Neural cell (in vitro differentiated cells): ENCODE data around the gene ACHE. TPM values are rescaled to one million over a fixed set of nuclear protein-coding genes. Genes with fewer than 3 reads are reported as not detected.
A peak's percentile ranks its signal among the peaks of the same experiment; 100 is the strongest.

ENCODE experiments used
- H2AFZ ChIP-seq: fragments of 200-600, 300-800 bp; sonication (generic), shearing (Covaris generic); 2 replicates; pipeline ENCODE4 v1.6.0; 2014; ENCODE audit warnings: low read depth, mild to moderate bottlenecking, antibody characterized with exemption, low read length, moderate library complexity
- H3F3A ChIP-seq: fragments of 200-600 bp; shearing (Covaris generic); 2 replicates; pipeline ENCODE4 v1.6.1; 2016; ENCODE audit warnings: mild to moderate bottlenecking, moderate library complexity, mixed read lengths, antibody characterized with exemption, low read length; ENCODE audit not compliant: insufficient read depth, poor library complexity, severe bottlenecking
- H3K27ac ChIP-seq: fragments of 200-600, 300-800 bp; sonication (generic), shearing (Covaris generic); 2 replicates; pipeline ENCODE4 v1.5.1; 2014; ENCODE audit warnings: mild to moderate bottlenecking, low read length, moderate library complexity
- H3K27me3 ChIP-seq: fragments of 300-800, 200-600 bp; sonication (generic), shearing (Covaris generic); 2 replicates; pipeline ENCODE4 v1.6.0; 2014; ENCODE audit warnings: mild to moderate bottlenecking, low read depth, low read length, moderate library complexity; ENCODE audit not compliant: insufficient read depth
- H3K36me3 ChIP-seq: fragments of 300-800, 200-600 bp; sonication (generic), shearing (Covaris generic); 2 replicates; pipeline ENCODE4 v1.5.1; 2014; ENCODE audit warnings: mild to moderate bottlenecking, antibody characterized with exemption, low read length, moderate library complexity; ENCODE audit not compliant: insufficient read depth
- H3K4me2 ChIP-seq: fragments of 300-800, 200-600 bp; sonication (generic), shearing (Covaris generic); 2 replicates; pipeline ENCODE4 v1.6.0; 2014; ENCODE audit warnings: mild to moderate bottlenecking, low read length
- H3K4me3 ChIP-seq: fragments of 300-800, 200-600 bp; sonication (generic), shearing (Covaris generic); 2 replicates; pipeline ENCODE4 v1.5.1; 2014; ENCODE audit warnings: mild to moderate bottlenecking, low read length, moderate library complexity
- H3K79me2 ChIP-seq: fragments of 200-600 bp; shearing (Covaris generic); replicated peaks from 2 replicates; pipeline ENCODE4 v1.6.0; 2014; ENCODE audit warnings: mild to moderate bottlenecking, low read length, moderate library complexity; ENCODE audit not compliant: insufficient read depth
- H3K9ac ChIP-seq: fragments of 300-800, 200-600 bp; sonication (generic), shearing (Covaris generic); 2 replicates; pipeline ENCODE4 v1.6.1; 2016; ENCODE audit warnings: mild to moderate bottlenecking, low read length, mixed read lengths
- H3K9me2 ChIP-seq: fragments of 200-600 bp; shearing (Covaris generic); 2 replicates; pipeline ENCODE4 v1.6.1; 2016; ENCODE audit warnings: mild to moderate bottlenecking, low read length, mixed read lengths; ENCODE audit not compliant: insufficient read depth
- H3K9me3 ChIP-seq: fragments of 200-600, 300-800 bp; sonication (generic), shearing (Covaris generic); 2 replicates; pipeline ENCODE4 v1.6.1; 2016; ENCODE audit warnings: mild to moderate bottlenecking, mixed run types, low read length, moderate library complexity, mixed read lengths
- H4K20me1 ChIP-seq: fragments of 200-600 bp; shearing (Covaris generic); 2 replicates; pipeline ENCODE4 v1.6.1; 2016; ENCODE audit warnings: mild to moderate bottlenecking, mixed run types; ENCODE audit not compliant: insufficient read depth
- CTCF ChIP-seq: fragments of 450-650 bp; IDR thresholded peaks from 2 replicates; pipeline ENCODE4 v1.5.1; 2014; ENCODE audit warnings: antibody characterized with exemption, mild to moderate bottlenecking, moderate library complexity; ENCODE audit not compliant: poor library complexity, severe bottlenecking
- EP300 ChIP-seq: fragments of 450-650 bp; conservative IDR thresholded peaks from 2 replicates; pipeline ENCODE4 v1.6.1; 2014; ENCODE audit warnings: antibody characterized with exemption, mild to moderate bottlenecking, moderate library complexity; ENCODE audit not compliant: poor library complexity, severe bottlenecking
- EZH2 ChIP-seq: fragments of 200-600, 300-800 bp; shearing (Covaris generic), sonication (generic); IDR thresholded peaks from 2 replicates; pipeline ENCODE4 v1.6.1; 2014; ENCODE audit warnings: antibody characterized with exemption, low read length, borderline replicate concordance, mild to moderate bottlenecking; ENCODE audit not compliant: insufficient read depth, poor library complexity, severe bottlenecking
- MXI1 ChIP-seq: fragments of 450-650 bp; conservative IDR thresholded peaks from 2 replicates; pipeline ENCODE4 v1.6.1; 2014; ENCODE audit warnings: antibody characterized with exemption, mild to moderate bottlenecking; ENCODE audit not compliant: poor library complexity, severe bottlenecking
- POLR2AphosphoS5 ChIP-seq: IDR thresholded peaks from 2 replicates; pipeline ENCODE4 v1.6.1; 2012
- RAD21 ChIP-seq: fragments of 450-650 bp; conservative IDR thresholded peaks from 2 replicates; pipeline ENCODE4 v1.6.1; 2014; ENCODE audit warnings: antibody characterized with exemption, mild to moderate bottlenecking, moderate library complexity
- REST ChIP-seq: IDR thresholded peaks from 2 replicates; pipeline ENCODE4 v1.6.1; 2012; ENCODE audit warnings: borderline replicate concordance
- SMC3 ChIP-seq: fragments of 450-650 bp; conservative IDR thresholded peaks from 2 replicates; pipeline ENCODE4 v1.6.1; 2014; ENCODE audit warnings: antibody characterized with exemption, mild to moderate bottlenecking, moderate library complexity; ENCODE audit not compliant: poor library complexity
- TAF1 ChIP-seq: IDR thresholded peaks from 2 replicates; pipeline ENCODE4 v1.6.1; 2012; ENCODE audit warnings: low read depth
- polyA plus RNA-seq: library from polyadenylated mRNA; depleted of rRNA; stranded (reverse); fragments of >200 nt; gene quantifications from 2 replicates; pipeline ENCODE4 v1.2.3, GENCODE V29; 2014

ACHE gene
- polyA plus RNA-seq, 1 donor from 2014 or later: 12.2 TPM

- H3K4me2 ChIP-seq: no peak overlapping the region
- H4K20me1 ChIP-seq: no peaks in the 10 kb centered on the region
- TF ChIP-seq SMC3 (no peak), RAD21 (no peak), TAF1 (no peak), CTCF (no peak), EZH2 (no peak), REST (no peak), POLR2AphosphoS5 (no peak), EP300 (no peak), MXI1 (no peak)
- H3K4me3 ChIP-seq: no peak overlapping the region
- H3K27ac ChIP-seq: no peak overlapping the region
- H2AFZ ChIP-seq: no peak overlapping the region
- H3K9ac ChIP-seq: no peak overlapping the region
- no peaks in the 10 kb centered on the region for H3K36me3 ChIP-seq
- no peaks in the 10 kb centered on the region for H3K9me3 ChIP-seq
- no peaks in the 10 kb centered on the region for H3F3A ChIP-seq
- no peaks in the 10 kb centered on the region for H3K79me2 ChIP-seq
- no peaks in the 10 kb centered on the region for H3K27me3 ChIP-seq
- H3K9me2 ChIP-seq: no peaks in the 10 kb centered on the region
Measured at GRCh38 chr7:100867776-100868485, 27.8 kb downstream of the ACHE start.

GRCh38 chr7:100867040-100867775 lies 28.5 kb downstream of the ACHE start, which contains the start of gene TRIP6:
TSS of gene TRIP6 (plus strand) at chr7:100867387. CDS start at chr7:100867498, 111 bp downstream.
- Histone ChIP-seq H3K9me2 (no peaks in the 10 kb centered on the region), H3K9ac (no peak within 1 kb of the TSS), H3K79me2 (no peaks in the 10 kb centered on the region), H3K27ac (no peak within 1 kb of the TSS), H3K36me3 (no peaks in the 10 kb centered on the region), H3K9me3 (no peaks in the 10 kb centered on the region), H3K4me3 (peak within 1 kb of the TSS; percentile 13), H3F3A (no peaks in the 10 kb centered on the region), H2AFZ (no peak within 1 kb of the TSS), H4K20me1 (no peaks in the 10 kb centered on the region), H3K4me2 (no peak within 1 kb of the TSS), H3K27me3 (no peaks in the 10 kb centered on the region)
- no peak for TF ChIP-seq EZH2
- no peak for TF ChIP-seq EP300
- no peak for TF ChIP-seq RAD21
